IMR-90 (cell line): ENCODE results near the gene ICAM1. TPM values are rescaled to one million over a fixed set of nuclear protein-coding genes. Genes with fewer than 3 reads are reported as not detected.

ENCODE experiments used
- ATAC-seq: fragments of 200-7000 bp; cut with Tn5 transposase; 2 replicates; pipeline ENCODE4 v1.9.1; 2020; ENCODE audit warnings: low read depth, mild to moderate bottlenecking, moderate library complexity
- BruUV-seq: library from RNA; stranded (reverse); fragments of 400-500 nt; replicated peaks from 2 replicates; lab custom pipeline; 2021; lab: Mats Ljungman, UMichigan
- CTCF ChIA-PET: fragments of 300-600 bp; formaldehyde crosslinking; extraction: SDS; loops from one replicate; lab custom pipeline; 2021; ENCODE audit warnings: antibody characterized with exemption; lab: Yijun Ruan, JAX
- POLR2A ChIA-PET: fragments of 300-600 bp; sonication (Branson Sonifier 250); formaldehyde crosslinking; loops from one replicate; lab custom pipeline; 2022; ENCODE audit warnings: antibody characterized with exemption; ENCODE audit not compliant: unreplicated experiment; lab: Charles Lee
- DNase-seq: peaks from one replicate; pipeline ENCODE4 v3.0.0; 2013
- H2AFZ ChIP-seq: replicated peaks from 2 replicates; pipeline ENCODE3; 2013; ENCODE audit warnings: low read length, mild to moderate bottlenecking; ENCODE audit not compliant: poor library complexity
- H2AK5ac ChIP-seq: 2 replicates; pipeline ENCODE4 v1.6.1; 2013; ENCODE audit warnings: low read depth, low read length, inconsistent platforms
- H2AK9ac ChIP-seq: replicated peaks from 2 replicates; pipeline ENCODE3; 2013; ENCODE audit warnings: mild to moderate bottlenecking, low read depth, low read length, moderate library complexity; ENCODE audit not compliant: poor library complexity
- H2BK120ac ChIP-seq: 2 replicates; pipeline ENCODE4 v1.6.1; 2013; ENCODE audit warnings: low read depth, low read length, inconsistent platforms
- H2BK15ac ChIP-seq: 3 replicates; pipeline ENCODE4 v1.6.1; 2013; ENCODE audit warnings: low read depth, low read length, inconsistent platforms
- H2BK20ac ChIP-seq: 2 replicates; pipeline ENCODE4 v1.6.1; 2013; ENCODE audit warnings: low read depth, mild to moderate bottlenecking, inconsistent platforms, low read length, moderate library complexity
- H2BK5ac ChIP-seq: 2 replicates; pipeline ENCODE4 v1.6.1; 2013; ENCODE audit warnings: mild to moderate bottlenecking, low read depth, low read length, inconsistent platforms; ENCODE audit not compliant: poor library complexity, severe bottlenecking
- H3K14ac ChIP-seq: replicated peaks from 2 replicates; pipeline ENCODE4 v1.6.1; 2013; ENCODE audit warnings: low read depth, low read length, inconsistent platforms
- H3K18ac ChIP-seq: 2 replicates; pipeline ENCODE4 v1.6.1; 2013; ENCODE audit warnings: low read depth, low read length, control low read depth
- H3K23ac ChIP-seq: 2 replicates; pipeline ENCODE4 v1.6.1; 2013; ENCODE audit warnings: low read depth, low read length, inconsistent platforms
- H3K27ac ChIP-seq: 2 replicates; pipeline ENCODE4 v1.5.1; 2013; ENCODE audit warnings: mild to moderate bottlenecking, control low read depth, low read length; ENCODE audit not compliant: insufficient read depth
- H3K27me3 ChIP-seq: 2 replicates; pipeline ENCODE4 v1.6.1; 2013; ENCODE audit warnings: low read length; ENCODE audit not compliant: control insufficient read depth, insufficient read depth
- H3K36me3 ChIP-seq: 2 replicates; pipeline ENCODE4 v1.6.1; 2013; ENCODE audit warnings: low read length, mixed read lengths; ENCODE audit not compliant: control insufficient read depth, insufficient read depth
- H3K4ac ChIP-seq: 2 replicates; pipeline ENCODE4 v1.6.1; 2013; ENCODE audit warnings: low read depth, low read length, inconsistent platforms
- H3K4me1 ChIP-seq: 2 replicates; pipeline ENCODE4 v1.6.1; 2013; ENCODE audit warnings: low read length, mixed read lengths; ENCODE audit not compliant: control insufficient read depth, insufficient read depth
- H3K4me2 ChIP-seq: 2 replicates; pipeline ENCODE4 v1.6.1; 2013; ENCODE audit warnings: low read depth, mild to moderate bottlenecking, control low read depth, low read length, moderate library complexity
- H3K4me3 ChIP-seq: 2 replicates; pipeline ENCODE4 v1.5.1; 2013; ENCODE audit warnings: low read depth, mild to moderate bottlenecking, control low read depth, low read length, moderate library complexity; ENCODE audit not compliant: insufficient read depth
- H3K56ac ChIP-seq: 2 replicates; pipeline ENCODE4 v1.6.1; 2013; ENCODE audit warnings: low read length, inconsistent platforms; ENCODE audit not compliant: insufficient read depth; ENCODE audit errors: extremely low read depth
- H3K79me1 ChIP-seq, 2 experiments: 2 replicates each; pipeline ENCODE4 v1.6.1; 2013; ENCODE audit warnings: low read length in 2 of 2, inconsistent platforms in 1 of 2, low read depth in 1 of 2
- H3K9ac ChIP-seq: 2 replicates; pipeline ENCODE4 v1.6.1; 2013; ENCODE audit warnings: low read depth, low read length, control low read depth
- H3K9me1 ChIP-seq: 2 replicates; pipeline ENCODE4 v1.6.1; 2013; ENCODE audit warnings: low read length, inconsistent platforms; ENCODE audit not compliant: insufficient read depth
- H3K9me3 ChIP-seq: 2 replicates; pipeline ENCODE4 v1.6.1; 2013; ENCODE audit warnings: low read length; ENCODE audit not compliant: control insufficient read depth, insufficient read depth
- H4K20me1 ChIP-seq: 2 replicates; pipeline ENCODE4 v1.6.1; 2013; ENCODE audit warnings: low read length, inconsistent platforms; ENCODE audit not compliant: insufficient read depth
- H4K5ac ChIP-seq: 2 replicates; pipeline ENCODE4 v1.6.1; 2013; ENCODE audit warnings: mild to moderate bottlenecking, low read depth, low read length, control low read depth
- H4K8ac ChIP-seq, 2 experiments: 2 replicates each; pipeline ENCODE4 v1.6.1; 2013; ENCODE audit warnings: low read depth in 2 of 2, low read length in 2 of 2, control low read depth in 1 of 2, inconsistent platforms in 1 of 2
- H4K91ac ChIP-seq: 2 replicates; pipeline ENCODE4 v1.6.1; 2013; ENCODE audit warnings: low read depth, low read length, inconsistent platforms; ENCODE audit not compliant: insufficient read depth
- BHLHE40 ChIP-seq: fragments of 150-350 bp; IDR thresholded peaks from 2 replicates; pipeline ENCODE4 v1.6.1; 2016; ENCODE audit warnings: mild to moderate bottlenecking, low read depth, low read length
- CEBPB ChIP-seq: IDR thresholded peaks from 2 replicates; pipeline ENCODE4 v1.6.1; 2012; ENCODE audit warnings: low read depth, low read length, improper control_type of control experiment
- CHD1 ChIP-seq: IDR thresholded peaks from 2 replicates; pipeline ENCODE4 v1.6.1; 2012; ENCODE audit warnings: low read depth, low read length, improper control_type of control experiment
- CTCF ChIP-seq: conservative IDR thresholded peaks from 2 replicates; pipeline ENCODE4 v1.5.1; 2012; ENCODE audit warnings: mild to moderate bottlenecking, low read depth, low read length, improper control_type of control experiment
- MAFK ChIP-seq: IDR thresholded peaks from 2 replicates; pipeline ENCODE4 v1.6.1; 2012; ENCODE audit warnings: low read depth, low read length, improper control_type of control experiment
- MXI1 ChIP-seq: IDR thresholded peaks from 2 replicates; pipeline ENCODE4 v1.6.1; 2012; ENCODE audit warnings: low read depth, mild to moderate bottlenecking, low read length, moderate library complexity, borderline replicate concordance
- POLR2A ChIP-seq: IDR thresholded peaks from 2 replicates; pipeline ENCODE4 v1.6.1; 2012; ENCODE audit warnings: mild to moderate bottlenecking, low read depth, low read length
- RAD21 ChIP-seq: IDR thresholded peaks from 2 replicates; pipeline ENCODE4 v1.6.1; 2012; ENCODE audit warnings: low read length, improper control_type of control experiment
- RCOR1 ChIP-seq: IDR thresholded peaks from 2 replicates; pipeline ENCODE4 v1.6.1; 2012; ENCODE audit warnings: mild to moderate bottlenecking, low read length, improper control_type of control experiment; ENCODE audit not compliant: insufficient replicate concordance
- RFX5 ChIP-seq: IDR thresholded peaks from 2 replicates; pipeline ENCODE4 v1.8.0; 2012; ENCODE audit warnings: low read depth, mild to moderate bottlenecking, low read length, moderate library complexity
- SMC3 ChIP-seq: fragments of 150-350 bp; IDR thresholded peaks from 2 replicates; pipeline ENCODE4 v1.6.1; 2016; ENCODE audit warnings: low read depth, mild to moderate bottlenecking, antibody characterized with exemption, low read length, moderate library complexity
- USF2 ChIP-seq: fragments of 150-350 bp; IDR thresholded peaks from 2 replicates; pipeline ENCODE4 v1.6.1; 2017; ENCODE audit warnings: mild to moderate bottlenecking, antibody characterized with exemption, low read length, low read depth
- WGBS, 2 experiments: methylation state at CpG; one replicate each; pipeline versions ENCODE4 v1.1.5 to v1.1.7; 2013; ENCODE audit warnings: missing lambda C conversion rate in 2 of 2; ENCODE audit not compliant: insufficient read length in 1 of 2; ENCODE audit errors: extremely low coverage in 2 of 2; 5-methylcytosine and 5-hydroxymethylcytosine counted together
- dilution Hi-C: fragments of 300-500 bp; cut with HindIII; formaldehyde crosslinking; loops from one replicate; pipeline ENCODE4 v1.14.3; 2018; ENCODE audit warnings: low sequenced_read_pairs; ENCODE audit not compliant: unreplicated experiment
- in situ Hi-C: fragments of 300-500 bp; cut with MboI; formaldehyde crosslinking; loops from 3 replicates; pipeline ENCODE4 v1.14.3; 2019; ENCODE audit warnings: low sequenced_read_pairs, inconsistent platforms, mixed read lengths
- intact Hi-C: fragments of 100-400 bp; cut with micrococcal nuclease; formaldehyde crosslinking; loops from 2 replicates; pipeline ENCODE4 v1.10.0; 2022
- polyA plus RNA-seq, 3 experiments: library from polyadenylated mRNA; depleted of rRNA; stranded (reverse); fragments of >200 nt; gene quantifications; 2 replicates each; pipeline ENCODE4 v1.2.3, GENCODE V29; 2012; ENCODE audit warnings: low replicate concordance in 1 of 3
- total RNA-seq: library from RNA; depleted of rRNA; stranded (reverse); fragments of >200 nt; gene quantifications from 2 replicates; pipeline ENCODE4 v1.2.3, GENCODE V29; 2012

ICAM1 gene
- total and polyA plus RNA-seq, 2 of the 4 experiments (the other 2 are of a cell fraction) = 10.6 to 19.1 TPM

GRCh38 chr19:10334588-10335351, 63.9 kb downstream of the ICAM1 start:
- Histone ChIP-seq H3K9ac (peak overlapping the region; percentile 69), H3K4me1 (peaks cover 5% of the 10 kb centered on the region; the same call in 1 of the 2 replicates), H3K36me3 (peaks cover 6% of the 10 kb centered on the region), H3K4me2 (peak overlapping the region; percentile 93), H3K14ac (peak overlapping the region; percentile 74), H2AFZ (peak overlapping the region; percentile 98), H4K8ac (peak overlapping the region; percentile 86 to 87), H4K91ac (peak overlapping the region; percentile 77), H2BK120ac (no peak overlapping the region; the same call in 1 of the 2 replicates), H2BK15ac (no peak overlapping the region), H3K27me3 (no peaks in the 10 kb centered on the region), H3K18ac (no peak overlapping the region), H3K4me3 (peak overlapping the region; percentile 61), H3K4ac (peak overlapping the region; percentile 73), H3K79me1 (peaks cover 11 to 32% of the 10 kb centered on the region in 2 experiments), H3K23ac (peak overlapping the region; percentile 77), H2AK9ac (peak overlapping the region; percentile 98), H3K9me3 (no peaks in the 10 kb centered on the region), H3K56ac (no peak overlapping the region), H4K5ac (peak overlapping the region; percentile 66), H3K9me1 (no peaks in the 10 kb centered on the region; the same call in 1 of the 2 replicates), H2BK5ac (peak overlapping the region; percentile 55), H2BK20ac (no peak overlapping the region), H4K20me1 (peaks cover 26% of the 10 kb centered on the region), H2AK5ac (peak overlapping the region; percentile 84), H3K27ac (peak overlapping the region; percentile 70)
- intact Hi-C loops (loop anchor here (2.0 kb wide), 1 partner anchor 66 kb away; no protein-coding TSS in a partner anchor), in situ Hi-C loops (no loop called here), dilution Hi-C loops (no loop called here)
- 0% methylated on average over 21 of the region's 59 CpGs; no CpG with 5 or more reads in 1 of the 2 experiments for WGBS, 2 experiments
- DNase-seq (peak; percentile 93), ATAC-seq (peak; percentile 82)
- ChIA-PET CTCF (interaction anchor here (0.6 kb wide), 1 partner anchor 25 kb away, joined by 5 read pairs; no protein-coding TSS in a partner anchor), POLR2A (interaction anchor here (0.5 to 0.6 kb wide), 3 partner anchors 48 to 1843 kb away, joined by 3 to 9 read pairs (median 4); no protein-coding TSS in a partner anchor)
- TF ChIP-seq MAFK = no peak
- TF ChIP-seq USF2 = no peak
- no peak for TF ChIP-seq BHLHE40
- peak; percentile 29; the same call in 1 of the 2 replicates for TF ChIP-seq CEBPB
- TF ChIP-seq POLR2A = 0 out of 2 replicates have a peak, but pooled peaks have one; percentile 42
- no peak for TF ChIP-seq RAD21
- peak; percentile 93 for TF ChIP-seq MXI1
- no peak for TF ChIP-seq RFX5
- no peak for TF ChIP-seq CHD1
- no peak for TF ChIP-seq RCOR1
- TF ChIP-seq SMC3 = no peak
- TF ChIP-seq CTCF = no peak
- no TSS peak for BruUV-seq
